Fibroblast of upper back skin (primary cell): ENCODE measurements around the gene CHST13.
"Not testable (repeated sequence)": the region's sequence is repeated elsewhere in the genome, so short reads cannot be mapped to it uniquely, and the experiment has no call there.

ENCODE experiments used
- DNase-seq: peaks from one replicate; pipeline ENCODE4 v3.0.0-alpha.2; 2013

CHST13 gene

GRCh38 chr3:126557761-126558160 lies 33.8 kb downstream of the CHST13 start:
- no peak for DNase-seq

GRCh38 chr3:126558336-126559071 lies 34.5 kb downstream of the CHST13 start, which contains the start of gene C3orf22:
TSS of gene C3orf22 (minus strand) at chr3:126558932. CDS start at chr3:126553390, 5,542 bp downstream.
- no peak for DNase-seq

GRCh38 chr3:126562737-126563276 lies 38.9 kb downstream of the CHST13 start:
- no peak for DNase-seq

- DNase-seq, result no peak
Measured at GRCh38 chr3:126567696-126568438, 43.9 kb downstream of the CHST13 start.

GRCh38 chr3:126568776-126569342 lies 44.9 kb downstream of the CHST13 start:
- DNase-seq, result no peak

GRCh38 chr3:126569390-126569975 lies 45.5 kb downstream of the CHST13 start:
- DNase-seq, result no peak

GRCh38 chr3:126570103-126570541 lies 46.2 kb downstream of the CHST13 start:
- no peak for DNase-seq

- no peak for DNase-seq
Measured at GRCh38 chr3:126571078-126571477, 47.1 kb downstream of the CHST13 start.

GRCh38 chr3:126573492-126574117 lies 49.6 kb downstream of the CHST13 start:
- DNase-seq, result no peak

GRCh38 chr3:126577261-126577660 lies 53.3 kb downstream of the CHST13 start:
- no peak for DNase-seq

- no peak for DNase-seq
Measured at GRCh38 chr3:126578702-126579101, 54.7 kb downstream of the CHST13 start.

- no peak for DNase-seq
Measured at GRCh38 chr3:126580746-126581145, 56.8 kb downstream of the CHST13 start.

- no peak for DNase-seq
Measured at GRCh38 chr3:126581569-126581968, 57.6 kb downstream of the CHST13 start.

GRCh38 chr3:126582311-126582710 lies 58.4 kb downstream of the CHST13 start:
- DNase-seq, result no peak

- DNase-seq, result not testable (repeated sequence)
Measured at GRCh38 chr3:126591515-126591914, 67.6 kb downstream of the CHST13 start.
